Esophagus muscularis mucosa (tissue), 4 donors: ENCODE results near the gene LMAN2. TPM values are rescaled to one million over a fixed set of nuclear protein-coding genes. Genes with fewer than 3 reads are reported as not detected.

ENCODE experiments used
- DNase-seq: peaks from one replicate; pipeline ENCODE4 v3.0.0-alpha.2; 2017; ENCODE audit errors: extremely low spot score
- H3K27ac ChIP-seq, 4 donors: fragments of 200-600 bp; sonication (generic); replicated peaks in 1 of 4; 1 replicate in 3 of 4; 2 replicates in 1 of 4; pipeline ENCODE4 v1.5.1; 2016 to 2019; ENCODE audit warnings: mild to moderate bottlenecking in 1 of 4
- H3K27me3 ChIP-seq, 4 donors: fragments of 200-600 bp; sonication (generic); one replicate each; pipeline versions ENCODE4 v1.5.1 to v1.6.0; 2016 to 2019
- H3K36me3 ChIP-seq, 4 donors: fragments of 200-600 bp; sonication (generic); one replicate each; pipeline ENCODE4 v1.5.1; 2016 to 2019
- H3K4me1 ChIP-seq, 4 donors: fragments of 200-600 bp; sonication (generic); one replicate each; pipeline ENCODE4 v1.5.1; 2016 to 2019
- H3K4me3 ChIP-seq, 4 donors: fragments of 200-600 bp; sonication (generic); 1 replicate in 2 of 4; 2 replicates in 2 of 4; pipeline ENCODE4 v1.5.1; 2016 to 2019; ENCODE audit warnings: mild to moderate bottlenecking in 4 of 4, moderate library complexity in 1 of 4
- H3K9me3 ChIP-seq, 4 donors: fragments of 200-600 bp; sonication (generic); 1 replicate in 3 of 4; 2 replicates in 1 of 4; pipeline ENCODE4 v1.5.1; 2016 to 2019
- CTCF ChIP-seq, 3 experiments: fragments of 200-600 bp in 2 of 3; fragments of 450-650 bp in 1 of 3; sonication (generic) in 2 of 3; IDR thresholded peaks; one replicate each; pipeline ENCODE4 v1.5.1; 2017 to 2019; ENCODE audit warnings: antibody characterized with exemption in 3 of 3, mild to moderate bottlenecking in 2 of 3, moderate library complexity in 1 of 3
- EP300 ChIP-seq: sonication (generic); formaldehyde crosslinking; IDR thresholded peaks from one replicate; pipeline ENCODE4 v1.6.1; 2017; ENCODE audit warnings: antibody characterized with exemption
- POLR2A ChIP-seq: fragments of 450-650 bp; IDR thresholded peaks from one replicate; pipeline ENCODE4 v1.6.1; 2017; ENCODE audit warnings: antibody characterized with exemption, moderate library complexity, mild to moderate bottlenecking, low read depth
- POLR2AphosphoS5 ChIP-seq, 2 donors: sonication (generic); formaldehyde crosslinking; IDR thresholded peaks; one replicate each; pipeline ENCODE4 v1.6.1; 2017; ENCODE audit warnings: antibody characterized with exemption in 2 of 2
- WGBS: methylation state at CpG from one replicate; pipeline ENCODE4 v1.1.5; 2018; 5-methylcytosine and 5-hydroxymethylcytosine counted together
- intact Hi-C: fragments of 100-400 bp; cut with DNase I; formaldehyde crosslinking; loops from one replicate; pipeline ENCODE4 v1.15.1; 2023
- total RNA-seq, 4 donors: library from RNA; depleted of rRNA; stranded (reverse); fragments of >200 nt; gene quantifications; one replicate each; pipeline versions ENCODE4 v1.1.0 to v1.2.1, GENCODE V29; 2016

Gene LMAN2
- total RNA-seq, 4 donors from 2014 or later = 95.1 to 168 (median 128) TPM

GRCh38 chr5:177390363-177391300 lies 39.2 kb upstream of the LMAN2 start:
- intact Hi-C loops = loop anchor here (1.0 kb wide), 1 partner anchor 64 kb away; no protein-coding TSS in a partner anchor
- 19% methylated on average over 10 of the region's 13 CpGs for WGBS
- Histone ChIP-seq H3K27me3 (peaks cover 0 to 32% (median 0%) of the 10 kb centered on the region in 4 donors), H3K4me1 (peaks cover 0 to 21% (median 13%) of the 10 kb centered on the region in 4 donors), H3K36me3 (no peaks in the 10 kb centered on the region), H3K27ac (no peak overlapping the region), H3K9me3 (no peaks in the 10 kb centered on the region), H3K4me3 (no peak overlapping the region)
- peak in 2 of 3 experiments; percentile 96 to 97 for TF ChIP-seq CTCF (IDR thresholded peaks at IDR 0.05)
- no peak for TF ChIP-seq EP300
- TF ChIP-seq POLR2AphosphoS5 (IDR thresholded peaks at IDR 0.05) = peak in 1 of 2 donors; percentile 57
- no peak for TF ChIP-seq POLR2A
- peak; percentile 95 for DNase-seq

GRCh38 chr5:177389241-177390169 lies 38.0 kb upstream of the LMAN2 start:
- WGBS = 35% methylated on average over 21 of the region's 21 CpGs
- no peak overlapping the region for H3K4me3 ChIP-seq
- peaks cover 0 to 21% (median 13%) of the 10 kb centered on the region in 4 donors for H3K4me1 ChIP-seq
- H3K9me3 ChIP-seq = no peaks in the 10 kb centered on the region
- DNase-seq = no peak
- peaks cover 0 to 33% (median 0%) of the 10 kb centered on the region in 4 donors for H3K27me3 ChIP-seq
- TF ChIP-seq POLR2AphosphoS5 (IDR thresholded peaks at IDR 0.05) (no peak), POLR2A (no peak), EP300 (no peak), CTCF (IDR thresholded peaks at IDR 0.05) (no peak)
- intact Hi-C loops = loop anchor here (1.0 to 5.0 kb wide), 2 partner anchors 65 to 72 kb away; no protein-coding TSS in a partner anchor
- peak overlapping the region in 1 of 4 donors; percentile 30 for H3K27ac ChIP-seq
- no peaks in the 10 kb centered on the region for H3K36me3 ChIP-seq

- no peak for TF ChIP-seq POLR2A
- TF ChIP-seq EP300 = no peak
- TF ChIP-seq POLR2AphosphoS5 (IDR thresholded peaks at IDR 0.05) = no peak
- no peak for TF ChIP-seq CTCF (IDR thresholded peaks at IDR 0.05)
- Histone ChIP-seq H3K4me1 (peaks cover 0 to 21% (median 13%) of the 10 kb centered on the region in 4 donors), H3K9me3 (no peaks in the 10 kb centered on the region), H3K27me3 (peaks cover 0 to 33% (median 0%) of the 10 kb centered on the region in 4 donors), H3K4me3 (no peak overlapping the region), H3K27ac (no peak overlapping the region), H3K36me3 (no peaks in the 10 kb centered on the region)
- intact Hi-C loops = loop anchor here (5.0 kb wide), 1 partner anchor 71 kb away; no protein-coding TSS in a partner anchor
- 83% methylated on average over 10 of the region's 10 CpGs for WGBS
- no peak for DNase-seq
Measured at GRCh38 chr5:177388521-177389052, 37.1 kb upstream of the LMAN2 start.

- Histone ChIP-seq H3K4me3 (no peak overlapping the region), H3K36me3 (no peaks in the 10 kb centered on the region), H3K27ac (no peak overlapping the region), H3K9me3 (no peaks in the 10 kb centered on the region), H3K27me3 (peaks cover 0 to 33% (median 0%) of the 10 kb centered on the region in 4 donors), H3K4me1 (peaks cover 4 to 27% (median 18%) of the 10 kb centered on the region in 4 donors)
- intact Hi-C loops = loop anchor here (5.0 kb wide), 1 partner anchor 70 kb away; no protein-coding TSS in a partner anchor
- 88% methylated on average over 14 of the region's 14 CpGs for WGBS
- TF ChIP-seq EP300 (no peak), POLR2AphosphoS5 (IDR thresholded peaks at IDR 0.05) (no peak), CTCF (IDR thresholded peaks at IDR 0.05) (no peak), POLR2A (no peak)
- DNase-seq = no peak
Measured at GRCh38 chr5:177387405-177387804, 35.9 kb upstream of the LMAN2 start.
